ENCODE data around the gene SLC29A1. TPM values are rescaled to one million over a fixed set of nuclear protein-coding genes. Genes with fewer than 3 reads are reported as not detected.

Gene SLC29A1
- total and polyA plus RNA-seq, 7 donors = 4.2 to 195 (median 147) TPM

GRCh38 chr6:44261581-44261980 is 38.2 kb downstream of the SLC29A1 start:
- H3K27me3 ChIP-seq = no peaks in the 10 kb centered on the region
- no peak for DNase-seq
- no peak overlapping the region for H3K27ac ChIP-seq
- H3K4me3 ChIP-seq = no peak overlapping the region
- 95% methylated on average over 8 of the region's 8 CpGs for WGBS, 2 donors
- H3K9me3 ChIP-seq = no peaks in the 10 kb centered on the region
- no peak for TF ChIP-seq CTCF (IDR thresholded peaks at IDR 0.05)
- no peak for TF ChIP-seq POLR2A (IDR thresholded peaks at IDR 0.05)
- TF ChIP-seq EP300 (IDR thresholded peaks at IDR 0.05) = no peak
- no peak for TF ChIP-seq POLR2AphosphoS5 (IDR thresholded peaks at IDR 0.05)
- H3K4me1 ChIP-seq = peaks cover 0 to 38% (median 37%) of the 10 kb centered on the region in 4 donors
- H3K36me3 ChIP-seq = peaks cover 0 to 13% (median 5%) of the 10 kb centered on the region in 4 donors
- intact Hi-C loops (cut with DNase I) = no loop called here

GRCh38 chr6:44262467-44263353 is 39.3 kb downstream of the SLC29A1 start:
- Histone ChIP-seq H3K9me3 (no peaks in the 10 kb centered on the region), H3K36me3 (peaks cover 0 to 13% (median 5%) of the 10 kb centered on the region in 4 donors), H3K27ac (no peak overlapping the region), H3K27me3 (no peaks in the 10 kb centered on the region), H3K4me1 (peaks cover 0 to 33% (median 32%) of the 10 kb centered on the region in 4 donors), H3K4me3 (peak overlapping the region in 2 of 4 donors; percentile 73 to 74)
- intact Hi-C loops (cut with DNase I) = no loop called here
- no peak for DNase-seq
- TF ChIP-seq POLR2AphosphoS5 (IDR thresholded peaks at IDR 0.05) = no peak
- no peak for TF ChIP-seq POLR2A (IDR thresholded peaks at IDR 0.05)
- TF ChIP-seq EP300 (IDR thresholded peaks at IDR 0.05) = no peak
- no peak for TF ChIP-seq CTCF (IDR thresholded peaks at IDR 0.05)
- WGBS, 2 donors = 57 to 72% methylated on average over 7 of the region's 7 CpGs

- H3K4me1 ChIP-seq = peaks cover 0 to 28% (median 27%) of the 10 kb centered on the region in 4 donors
- peak overlapping the region in 2 of 4 donors; percentile 73 to 74 for H3K4me3 ChIP-seq
- peaks cover 0 to 10% (median 5%) of the 10 kb centered on the region in 4 donors for H3K36me3 ChIP-seq
- intact Hi-C loops (cut with DNase I) = no loop called here
- peak overlapping the region in 1 of 4 donors; percentile 24 for H3K27ac ChIP-seq
- DNase-seq = no peak
- 17 to 30% methylated on average over 9 of the region's 9 CpGs for WGBS, 2 donors
- TF ChIP-seq POLR2A (IDR thresholded peaks at IDR 0.05) (no peak), CTCF (IDR thresholded peaks at IDR 0.05) (no peak), POLR2AphosphoS5 (IDR thresholded peaks at IDR 0.05) (no peak), EP300 (IDR thresholded peaks at IDR 0.05) (no peak)
- no peaks in the 10 kb centered on the region for H3K9me3 ChIP-seq
- H3K27me3 ChIP-seq = peaks cover 0 to 7% (median 4%) of the 10 kb centered on the region in 3 donors
Measured at GRCh38 chr6:44263354-44264100, 40.1 kb downstream of the SLC29A1 start.

- H3K4me1 ChIP-seq = peaks cover 0 to 28% (median 27%) of the 10 kb centered on the region in 4 donors
- WGBS, 2 donors = 1% methylated on average over 13 of the region's 13 CpGs
- no peak for DNase-seq
- intact Hi-C loops (cut with DNase I) = no loop called here
- peak overlapping the region; percentile 67 to 74 (median 71) for H3K4me3 ChIP-seq
- peak overlapping the region; percentile 75 to 88 (median 87) for H3K27ac ChIP-seq
- TF ChIP-seq EP300 (IDR thresholded peaks at IDR 0.05) = no peak
- H3K36me3 ChIP-seq = peaks cover 0 to 9% (median 3%) of the 10 kb centered on the region in 4 donors
- peaks cover 0 to 16% (median 11%) of the 10 kb centered on the region in 3 donors for H3K27me3 ChIP-seq
- H3K9me3 ChIP-seq = no peaks in the 10 kb centered on the region
Measured at GRCh38 chr6:44264154-44265006, 41.0 kb downstream of the SLC29A1 start.
